ENCODE results near the gene SPN. TPM values are rescaled to one million over a fixed set of nuclear protein-coding genes. Genes with fewer than 3 reads are reported as not detected.
"Not testable (repeated sequence)": the region's sequence is repeated elsewhere in the genome, so short reads cannot be mapped to it uniquely, and the experiment has no call there.

SPN gene
- total RNA-seq, 1 donor from 2014 or later: 7.4 TPM

DNA sequence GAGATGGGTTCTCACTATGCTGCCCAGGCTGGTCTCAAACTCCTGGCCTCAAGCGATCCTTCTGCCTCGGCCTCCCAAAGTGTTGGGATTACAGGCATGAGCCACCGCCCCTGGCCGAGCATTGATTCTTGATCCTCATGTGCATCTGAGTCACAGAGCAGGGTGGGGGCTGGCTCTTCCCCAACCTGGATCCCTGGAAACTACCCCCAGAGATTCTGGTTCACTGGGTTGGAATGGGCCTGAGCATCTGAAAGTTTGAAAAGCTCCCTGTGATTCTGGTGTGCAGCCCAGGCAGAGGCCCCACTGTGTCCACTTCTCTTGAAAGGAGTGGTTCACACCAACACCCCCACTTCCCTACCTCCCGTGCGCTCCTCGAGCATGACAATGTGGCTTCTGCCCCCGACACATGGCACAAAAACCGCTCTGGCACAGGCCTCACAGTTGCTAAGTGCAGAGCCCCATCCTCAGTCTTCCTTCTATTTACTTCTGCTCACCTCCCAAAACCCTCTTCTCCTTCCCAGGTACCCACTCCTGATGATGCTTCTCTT lies 20.6 kb downstream of the SPN start:
- no peak overlapping the region for H3K27ac ChIP-seq
- H3K27me3 ChIP-seq: no peaks in the 10 kb centered on the region
- TF ChIP-seq, protein P1, sequence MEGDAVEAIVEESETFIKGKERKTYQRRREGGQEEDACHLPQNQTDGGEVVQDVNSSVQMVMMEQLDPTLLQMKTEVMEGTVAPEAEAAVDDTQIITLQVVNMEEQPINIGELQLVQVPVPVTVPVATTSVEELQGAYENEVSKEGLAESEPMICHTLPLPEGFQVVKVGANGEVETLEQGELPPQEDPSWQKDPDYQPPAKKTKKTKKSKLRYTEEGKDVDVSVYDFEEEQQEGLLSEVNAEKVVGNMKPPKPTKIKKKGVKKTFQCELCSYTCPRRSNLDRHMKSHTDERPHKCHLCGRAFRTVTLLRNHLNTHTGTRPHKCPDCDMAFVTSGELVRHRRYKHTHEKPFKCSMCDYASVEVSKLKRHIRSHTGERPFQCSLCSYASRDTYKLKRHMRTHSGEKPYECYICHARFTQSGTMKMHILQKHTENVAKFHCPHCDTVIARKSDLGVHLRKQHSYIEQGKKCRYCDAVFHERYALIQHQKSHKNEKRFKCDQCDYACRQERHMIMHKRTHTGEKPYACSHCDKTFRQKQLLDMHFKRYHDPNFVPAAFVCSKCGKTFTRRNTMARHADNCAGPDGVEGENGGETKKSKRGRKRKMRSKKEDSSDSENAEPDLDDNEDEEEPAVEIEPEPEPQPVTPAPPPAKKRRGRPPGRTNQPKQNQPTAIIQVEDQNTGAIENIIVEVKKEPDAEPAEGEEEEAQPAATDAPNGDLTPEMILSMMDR (IDR thresholded peaks at IDR 0.05): no peak
- no peak for TF ChIP-seq POLR2A (IDR thresholded peaks at IDR 0.05)
- TF ChIP-seq POLR2AphosphoS5 (IDR thresholded peaks at IDR 0.05; ENCODE audit: insufficient read depth in 1 of 2, low read depth in 1 of 2): no peak
- intact Hi-C loops (cut with DNase I): no loop called here
- H3K4me1 ChIP-seq: peaks cover 6% of the 10 kb centered on the region
- no peak overlapping the region for H3K4me3 ChIP-seq
- no peak for DNase-seq (ENCODE audit: extremely low spot score in 2 of 2)
- H3K9me3 ChIP-seq: no peaks in the 10 kb centered on the region
- no peaks in the 10 kb centered on the region for H3K36me3 ChIP-seq

DNA sequence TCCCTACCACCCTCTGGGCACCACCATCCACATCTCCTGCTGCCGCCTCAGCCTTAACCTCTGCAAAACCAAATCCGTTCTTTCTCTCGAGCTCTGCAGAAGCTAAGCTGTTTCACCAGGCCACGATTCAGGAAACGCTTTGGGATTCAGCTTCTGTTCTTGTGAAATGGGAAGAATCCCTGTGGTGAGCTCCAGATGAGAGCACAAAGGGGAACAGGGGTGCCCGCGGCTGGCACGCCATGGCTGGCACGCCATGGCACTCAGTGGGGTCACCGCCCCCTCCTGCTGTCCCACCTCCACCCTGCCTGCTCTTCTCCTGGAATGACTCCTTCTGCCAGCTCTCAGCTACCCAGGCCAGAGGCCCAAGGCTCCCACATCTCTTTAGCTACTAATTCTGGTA lies 21.6 kb downstream of the SPN start:
- H3K27me3 ChIP-seq: no peaks in the 10 kb centered on the region
- TF ChIP-seq, protein P1 (IDR thresholded peaks at IDR 0.05): no peak
- TF ChIP-seq POLR2A (IDR thresholded peaks at IDR 0.05): no peak
- TF ChIP-seq POLR2AphosphoS5 (IDR thresholded peaks at IDR 0.05; ENCODE audit: insufficient read depth in 1 of 2, low read depth in 1 of 2): no peak
- H3K36me3 ChIP-seq: no peaks in the 10 kb centered on the region
- no peak for DNase-seq (ENCODE audit: extremely low spot score in 2 of 2)
- no peak overlapping the region for H3K27ac ChIP-seq
- intact Hi-C loops (cut with DNase I): no loop called here
- H3K4me1 ChIP-seq: no peaks in the 10 kb centered on the region
- H3K4me3 ChIP-seq: no peak overlapping the region
- H3K9me3 ChIP-seq: no peaks in the 10 kb centered on the region

DNA sequence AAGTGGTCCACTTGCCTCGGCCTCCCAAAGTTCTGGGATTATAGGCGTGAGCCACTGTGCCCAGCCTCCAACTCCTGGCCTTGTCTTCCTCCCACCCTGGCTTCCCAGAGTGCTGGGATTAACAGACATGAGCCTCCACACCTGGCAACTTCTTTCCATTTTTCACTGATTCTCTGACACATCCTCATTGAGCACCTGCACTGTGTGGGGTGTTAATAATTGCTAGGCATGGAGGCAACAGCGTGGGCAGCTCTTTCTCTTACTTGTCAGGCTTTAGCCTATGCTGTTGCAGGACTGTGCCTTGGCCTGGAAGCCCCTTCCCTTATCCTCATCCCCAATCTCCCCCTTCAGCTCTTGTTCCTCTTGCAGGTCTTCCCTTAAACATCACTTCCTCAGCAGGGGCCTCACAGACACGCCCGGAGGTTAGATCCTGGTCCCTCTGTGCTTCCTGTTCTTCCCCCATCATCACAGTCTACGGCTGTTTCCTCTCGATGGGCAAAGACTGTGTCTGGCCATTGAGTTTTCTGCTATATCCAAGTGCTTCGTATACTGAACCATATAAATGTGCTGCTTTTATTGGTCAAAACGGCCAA lies 23.8 kb downstream of the SPN start:
- no peaks in the 10 kb centered on the region for H3K9me3 ChIP-seq
- H3K27ac ChIP-seq: no peak overlapping the region
- H3K27me3 ChIP-seq: no peaks in the 10 kb centered on the region
- H3K4me3 ChIP-seq: no peak overlapping the region
- intact Hi-C loops (cut with DNase I): no loop called here
- DNase-seq (ENCODE audit: extremely low spot score in 2 of 2): no peak
- TF ChIP-seq POLR2AphosphoS5 (IDR thresholded peaks at IDR 0.05; ENCODE audit: insufficient read depth in 1 of 2, low read depth in 1 of 2) (no peak), POLR2A (IDR thresholded peaks at IDR 0.05) (no peak)
- TF ChIP-seq, protein P1 (IDR thresholded peaks at IDR 0.05): no peak
- H3K4me1 ChIP-seq: no peaks in the 10 kb centered on the region
- H3K36me3 ChIP-seq: no peaks in the 10 kb centered on the region

DNA sequence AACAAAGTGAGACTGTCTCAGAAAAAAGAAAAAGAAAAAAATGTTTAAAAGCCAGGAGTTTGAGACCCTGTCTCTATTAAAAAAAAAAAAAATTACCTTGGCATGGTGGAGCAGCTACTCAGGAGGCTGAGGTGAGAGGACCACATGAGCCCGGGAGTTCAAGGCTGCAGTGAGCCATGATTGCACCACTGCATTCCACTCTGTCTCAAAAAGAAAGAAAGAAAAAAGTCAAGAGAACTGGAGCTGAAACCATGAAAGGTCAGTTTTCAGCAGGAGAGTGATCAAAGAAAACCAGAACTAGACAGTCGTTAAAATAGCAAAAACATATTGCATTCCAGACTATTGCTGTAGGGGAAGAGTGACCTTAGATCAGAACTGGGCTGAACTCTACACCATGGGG lies 24.7 kb downstream of the SPN start:
- intact Hi-C loops (cut with DNase I): no loop called here
- no peak overlapping the region for H3K4me3 ChIP-seq
- no peak overlapping the region for H3K27ac ChIP-seq
- H3K4me1 ChIP-seq: no peaks in the 10 kb centered on the region
- H3K36me3 ChIP-seq: no peaks in the 10 kb centered on the region
- TF ChIP-seq, protein P1 (IDR thresholded peaks at IDR 0.05): no peak
- TF ChIP-seq POLR2AphosphoS5 (IDR thresholded peaks at IDR 0.05; ENCODE audit: insufficient read depth in 1 of 2, low read depth in 1 of 2) (no peak), POLR2A (IDR thresholded peaks at IDR 0.05) (no peak)
- no peaks in the 10 kb centered on the region for H3K27me3 ChIP-seq
- no peaks in the 10 kb centered on the region for H3K9me3 ChIP-seq
- no peak for DNase-seq (ENCODE audit: extremely low spot score in 2 of 2)

DNA sequence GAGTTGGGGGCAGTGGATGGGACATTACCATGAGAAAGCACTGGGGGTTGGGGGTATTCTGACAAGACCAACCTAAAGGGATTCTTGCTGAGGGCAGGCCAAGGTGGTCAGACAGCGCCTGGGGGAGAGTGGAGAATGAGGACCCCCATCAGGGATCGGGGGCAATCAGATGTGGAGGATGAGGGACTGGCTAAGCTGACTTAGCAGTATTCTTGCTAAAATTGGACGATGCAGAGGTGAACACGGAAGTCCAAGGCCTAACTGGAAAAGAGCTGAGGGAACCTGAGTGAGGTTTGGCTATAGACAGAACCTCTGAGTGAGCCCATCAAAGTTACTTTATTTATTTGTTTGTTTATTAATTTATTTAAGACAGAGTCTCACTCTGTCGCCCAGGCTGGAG lies 25.1 kb downstream of the SPN start:
- no peak for DNase-seq (ENCODE audit: extremely low spot score in 2 of 2)
- Histone ChIP-seq H3K9me3 (no peaks in the 10 kb centered on the region), H3K27ac (no peak overlapping the region), H3K36me3 (no peaks in the 10 kb centered on the region), H3K27me3 (no peaks in the 10 kb centered on the region), H3K4me3 (no peak overlapping the region), H3K4me1 (no peaks in the 10 kb centered on the region)
- intact Hi-C loops (cut with DNase I): no loop called here
- TF ChIP-seq, protein P1 (IDR thresholded peaks at IDR 0.05): no peak
- no peak for TF ChIP-seq POLR2AphosphoS5 (IDR thresholded peaks at IDR 0.05; ENCODE audit: insufficient read depth in 1 of 2, low read depth in 1 of 2)
- no peak for TF ChIP-seq POLR2A (IDR thresholded peaks at IDR 0.05)

DNA sequence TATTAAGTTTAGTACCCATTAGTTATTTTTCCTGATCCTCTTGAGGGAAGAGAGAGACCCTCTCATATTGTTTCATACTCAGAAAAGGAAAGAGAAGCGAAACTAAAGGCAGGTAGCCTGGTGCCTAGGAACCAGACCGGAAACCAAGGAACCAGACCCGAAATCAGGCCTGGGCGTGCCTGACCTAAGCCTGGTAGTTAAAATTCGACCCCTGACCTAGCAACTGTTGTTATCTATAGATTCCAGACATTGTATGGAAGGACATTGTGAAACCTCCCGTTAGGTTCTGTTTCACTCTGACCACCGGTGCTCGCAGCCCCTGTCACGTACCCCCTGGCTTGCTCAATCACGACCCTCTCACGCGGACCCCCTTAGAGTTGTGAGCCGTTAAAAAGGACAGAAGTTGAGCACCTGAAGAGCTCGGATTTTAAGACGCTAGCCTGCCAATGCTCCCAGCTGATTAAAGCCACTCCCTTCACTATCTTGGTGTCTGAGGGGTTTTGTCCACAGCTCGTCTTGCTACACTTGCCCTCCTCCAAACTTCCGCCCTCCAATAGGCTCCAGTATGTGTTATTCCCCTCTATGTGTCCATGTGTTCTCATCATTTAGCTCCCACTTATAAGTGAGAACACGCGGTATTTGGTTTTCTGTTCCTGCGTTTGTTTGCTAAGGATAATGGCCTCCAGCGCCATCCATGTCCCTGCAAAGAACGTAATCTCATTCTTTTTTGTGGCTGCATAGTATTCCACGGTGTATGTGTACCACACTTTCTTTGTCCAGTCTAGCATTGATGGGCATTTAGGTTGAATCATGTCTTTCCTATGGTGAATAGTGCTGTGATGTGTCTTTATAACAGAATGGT lies 26.7 kb downstream of the SPN start:
- H3K36me3 ChIP-seq; H3K4me3 ChIP-seq; H3K27me3 ChIP-seq; H3K27ac ChIP-seq; H3K9me3 ChIP-seq; intact Hi-C loops (cut with DNase I); DNase-seq (ENCODE audit: extremely low spot score in 2 of 2); H3K4me1 ChIP-seq: not testable (repeated sequence)

DNA sequence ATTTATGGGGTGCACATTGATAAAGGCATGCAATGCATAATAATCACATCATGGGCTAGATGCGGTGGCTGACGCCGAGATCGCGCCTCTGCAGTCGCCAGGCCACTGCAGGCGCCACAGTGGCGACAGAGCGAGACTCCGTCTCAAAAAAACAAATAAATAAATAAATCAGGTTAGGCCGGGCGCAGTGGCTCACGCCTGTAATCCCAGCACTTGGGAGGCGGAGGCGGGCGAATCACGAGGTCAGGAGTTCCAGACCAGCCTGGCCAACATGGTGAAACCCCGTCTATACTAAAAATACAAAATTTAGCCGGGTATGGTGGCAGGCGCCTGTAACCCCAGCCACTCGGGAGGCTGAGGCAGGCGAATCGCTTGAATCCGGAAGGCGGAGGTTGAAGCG lies 29.6 kb downstream of the SPN start:
- H3K4me3 ChIP-seq; H3K27me3 ChIP-seq; DNase-seq (ENCODE audit: extremely low spot score in 2 of 2); H3K36me3 ChIP-seq; intact Hi-C loops (cut with DNase I); H3K27ac ChIP-seq; H3K4me1 ChIP-seq; H3K9me3 ChIP-seq: not testable (repeated sequence)

Measured in vagina (tissue), 2 donors.